GM18873 (cell line): ENCODE data around the gene PDGFA.

Source experiments
- ATAC-seq: cut with Tn5 transposase; IDR thresholded peaks from one replicate; pipeline ENCODE4 v1.9.1; 2021; ENCODE audit warnings: mild to moderate bottlenecking, moderate library complexity, moderate number of reproducible peaks; ENCODE audit not compliant: unreplicated experiment, low FRiP score

PDGFA gene

DNA sequence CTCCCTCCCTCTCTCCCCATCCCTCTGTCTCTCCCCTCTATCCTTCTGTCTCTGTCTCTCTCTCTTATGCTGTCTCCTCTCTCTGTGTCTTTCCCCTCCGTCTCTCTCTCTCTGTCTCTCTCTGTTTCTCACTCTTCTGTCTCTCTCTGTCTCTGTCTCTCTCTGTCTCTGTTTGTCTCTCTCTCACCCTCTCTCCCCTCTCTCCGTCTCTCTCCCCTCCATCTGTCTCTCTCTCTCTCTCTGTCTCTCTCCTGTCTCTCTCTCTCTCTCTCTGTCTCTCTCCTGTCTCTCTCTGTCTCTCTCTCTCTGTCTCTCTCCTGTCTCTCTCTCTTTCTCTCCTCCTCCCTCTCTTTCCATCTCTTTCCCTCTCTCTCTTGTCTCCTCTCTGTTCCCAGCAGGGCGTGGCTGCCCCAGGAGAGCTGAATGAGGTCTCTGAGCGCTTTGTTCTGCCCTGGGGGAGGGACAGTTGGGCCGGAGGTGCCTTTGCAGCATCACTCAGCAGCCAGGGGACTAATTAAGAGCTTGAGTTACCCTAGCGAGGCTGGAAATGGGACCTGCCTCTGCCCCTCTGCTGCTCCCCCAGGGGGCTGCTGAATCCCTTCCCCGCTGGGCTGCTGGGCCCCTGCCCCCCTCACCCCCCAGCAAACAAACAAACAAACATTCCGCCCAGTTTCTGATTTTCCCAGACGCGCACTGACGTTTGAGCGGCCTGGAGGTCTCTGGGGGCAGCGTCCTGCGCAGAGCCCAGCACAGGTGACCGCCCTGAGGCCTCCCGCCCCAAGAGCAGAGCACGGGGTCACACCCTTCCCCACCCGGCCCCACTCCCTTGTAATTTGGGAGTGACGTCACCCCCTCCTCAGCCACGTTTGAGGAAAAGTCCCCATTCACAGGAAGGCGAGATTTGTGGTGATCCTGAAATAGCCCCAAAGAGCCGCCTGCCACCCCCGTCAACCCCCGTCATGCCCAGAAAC, 68.1 kb downstream of the PDGFA start:
- no peak for ATAC-seq

DNA sequence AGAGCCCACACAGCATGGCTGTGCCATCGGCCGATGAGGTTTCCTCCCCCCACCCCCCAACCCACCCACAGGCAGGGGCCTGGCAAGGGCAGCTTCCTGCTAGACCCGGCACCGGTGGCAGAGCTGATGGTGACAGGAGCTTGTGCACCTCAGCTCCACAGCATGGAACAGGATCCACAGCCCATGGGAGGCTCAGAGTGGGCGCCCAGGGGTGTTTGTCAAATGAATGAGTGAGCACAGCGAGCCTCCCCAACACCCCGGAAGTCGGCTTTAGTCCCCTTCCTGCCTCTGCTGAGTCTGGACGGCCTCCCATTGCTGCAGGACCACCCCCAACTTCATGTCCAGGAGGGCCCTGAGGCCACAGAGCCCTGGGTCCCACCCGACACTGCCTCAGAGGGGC, 68.9 kb downstream of the PDGFA start:
- no peak for ATAC-seq

GRCh38 chr7:450036-450435, 69.6 kb downstream of the PDGFA start:
- ATAC-seq = no peak

- ATAC-seq = no peak
Measured at GRCh38 chr7:449324-450019, 70.2 kb downstream of the PDGFA start.

DNA sequence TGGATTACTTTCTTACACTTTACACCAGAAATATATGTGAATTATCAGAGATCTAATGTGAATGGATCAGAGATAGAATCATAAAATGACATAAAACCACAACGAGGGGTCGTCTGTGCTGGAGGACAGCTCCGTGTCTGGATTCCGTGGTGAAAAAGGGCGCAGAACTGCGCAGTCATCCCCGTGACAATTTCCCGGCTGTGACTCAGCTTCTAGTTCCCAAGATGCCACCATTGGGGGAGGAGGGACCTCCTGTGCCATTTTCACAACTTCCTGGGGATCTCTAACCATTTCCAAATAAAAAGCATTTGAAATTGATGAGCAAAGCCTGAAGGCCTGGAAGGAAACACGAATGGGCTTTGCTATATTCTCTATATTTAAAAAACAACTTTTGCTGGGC, 72.1 kb downstream of the PDGFA start:
- no peak for ATAC-seq
